ENCODE data around the gene FKBP15.
"Not testable (repeated sequence)": the region's sequence is repeated elsewhere in the genome, so short reads cannot be mapped to it uniquely, and the experiment has no call there.

The FKBP15 gene

GRCh38 chr9:113237026-113237425 is 15.9 kb upstream of the FKBP15 start:
- no peaks in the 10 kb centered on the region for H3K9me3 ChIP-seq (ENCODE audit: control insufficient read depth in 1 of 2, low read length in 2 of 2)
- H3K4me1 ChIP-seq (ENCODE audit: control insufficient read depth in 1 of 2, insufficient read depth in 2 of 2, low read length in 2 of 2) = peaks cover 0 to 14% of the 10 kb centered on the region in 2 donors
- H3K36me3 ChIP-seq (ENCODE audit: control insufficient read depth in 1 of 2, insufficient read depth in 2 of 2, low read length in 2 of 2) = no peaks in the 10 kb centered on the region
- no peak overlapping the region for H3K9ac ChIP-seq (ENCODE audit: low read depth in 1 of 2, low read length in 2 of 2)
- H3K4me3 ChIP-seq (ENCODE audit: low read depth in 1 of 2, low read length in 2 of 2) = no peak overlapping the region
- H3K27me3 ChIP-seq (ENCODE audit: control insufficient read depth in 1 of 2, insufficient read depth in 2 of 2, low read length in 2 of 2) = no peaks in the 10 kb centered on the region
- no peak overlapping the region for H3K27ac ChIP-seq (ENCODE audit: low read depth, low read length)

GRCh38 chr9:113235701-113236255 is 14.7 kb upstream of the FKBP15 start:
- H3K9ac ChIP-seq (ENCODE audit: low read depth in 1 of 2, low read length in 2 of 2); H3K9me3 ChIP-seq (ENCODE audit: control insufficient read depth in 1 of 2, low read length in 2 of 2); H3K27me3 ChIP-seq (ENCODE audit: control insufficient read depth in 1 of 2, insufficient read depth in 2 of 2, low read length in 2 of 2); H3K27ac ChIP-seq (ENCODE audit: low read depth, low read length); H3K36me3 ChIP-seq (ENCODE audit: control insufficient read depth in 1 of 2, insufficient read depth in 2 of 2, low read length in 2 of 2); H3K4me3 ChIP-seq (ENCODE audit: low read depth in 1 of 2, low read length in 2 of 2): not testable (repeated sequence)
- H3K4me1 ChIP-seq (ENCODE audit: control insufficient read depth in 1 of 2, insufficient read depth in 2 of 2, low read length in 2 of 2) = peaks cover 0 to 18% of the 10 kb centered on the region in 2 donors

DNA sequence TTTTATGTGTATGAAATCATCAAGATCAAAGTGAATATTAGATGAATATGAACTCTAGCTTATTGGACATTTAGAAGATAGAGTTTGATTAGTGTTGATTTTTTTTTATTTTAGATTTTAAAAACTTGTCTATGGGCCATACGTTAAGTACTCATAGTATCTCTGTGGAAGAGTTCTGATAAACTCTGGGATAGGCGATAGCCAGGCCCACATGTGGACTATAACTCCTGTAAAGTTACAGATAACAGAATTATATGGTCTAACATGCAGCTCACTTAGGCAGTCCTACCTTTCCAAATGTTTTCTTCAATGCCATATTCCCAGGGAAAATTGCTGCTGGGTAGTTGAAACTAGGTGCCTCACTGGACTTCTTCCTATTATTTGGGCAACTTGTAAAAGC is 10.6 kb upstream of the FKBP15 start:
- no peaks in the 10 kb centered on the region for H3K36me3 ChIP-seq (ENCODE audit: control insufficient read depth in 1 of 2, insufficient read depth in 2 of 2, low read length in 2 of 2)
- no peaks in the 10 kb centered on the region for H3K27me3 ChIP-seq (ENCODE audit: control insufficient read depth in 1 of 2, insufficient read depth in 2 of 2, low read length in 2 of 2)
- no peak overlapping the region for H3K9ac ChIP-seq (ENCODE audit: low read depth in 1 of 2, low read length in 2 of 2)

GRCh38 chr9:113228130-113228665 is 7.1 kb upstream of the FKBP15 start:
- H3K4me3 ChIP-seq (ENCODE audit: low read depth in 1 of 2, low read length in 2 of 2) = no peak overlapping the region
- H3K9ac ChIP-seq (ENCODE audit: low read depth in 1 of 2, low read length in 2 of 2) = no peak overlapping the region
- H3K27ac ChIP-seq (ENCODE audit: low read depth, low read length) = no peak overlapping the region
- H3K4me1 ChIP-seq (ENCODE audit: control insufficient read depth in 1 of 2, insufficient read depth in 2 of 2, low read length in 2 of 2) = peaks cover 14 to 32% of the 10 kb centered on the region in 2 donors
- no peaks in the 10 kb centered on the region for H3K9me3 ChIP-seq (ENCODE audit: control insufficient read depth in 1 of 2, low read length in 2 of 2)
- H3K36me3 ChIP-seq (ENCODE audit: control insufficient read depth in 1 of 2, insufficient read depth in 2 of 2, low read length in 2 of 2) = peaks cover 6 to 10% of the 10 kb centered on the region in 2 donors
- no peaks in the 10 kb centered on the region for H3K27me3 ChIP-seq (ENCODE audit: control insufficient read depth in 1 of 2, insufficient read depth in 2 of 2, low read length in 2 of 2)

More for the DNA sequence above, 10.6 kb upstream of the FKBP15 start:
- Histone ChIP-seq H3K9me3 (ENCODE audit: control insufficient read depth in 1 of 2, low read length in 2 of 2) (no peaks in the 10 kb centered on the region), H3K27ac (ENCODE audit: low read depth, low read length) (no peak overlapping the region), H3K4me1 (ENCODE audit: control insufficient read depth in 1 of 2, insufficient read depth in 2 of 2, low read length in 2 of 2) (peaks cover 8 to 33% of the 10 kb centered on the region in 2 donors), H3K4me3 (ENCODE audit: low read depth in 1 of 2, low read length in 2 of 2) (no peak overlapping the region)

- Histone ChIP-seq H3K4me1 (ENCODE audit: control insufficient read depth in 1 of 2, insufficient read depth in 2 of 2, low read length in 2 of 2) (peaks cover 22 to 35% of the 10 kb centered on the region in 2 donors), H3K36me3 (ENCODE audit: control insufficient read depth in 1 of 2, insufficient read depth in 2 of 2, low read length in 2 of 2) (peaks cover 6 to 10% of the 10 kb centered on the region in 2 donors), H3K27me3 (ENCODE audit: control insufficient read depth in 1 of 2, insufficient read depth in 2 of 2, low read length in 2 of 2) (no peaks in the 10 kb centered on the region), H3K27ac (ENCODE audit: low read depth, low read length) (no peak overlapping the region), H3K9me3 (ENCODE audit: control insufficient read depth in 1 of 2, low read length in 2 of 2) (no peaks in the 10 kb centered on the region), H3K9ac (ENCODE audit: low read depth in 1 of 2, low read length in 2 of 2) (no peak overlapping the region), H3K4me3 (ENCODE audit: low read depth in 1 of 2, low read length in 2 of 2) (no peak overlapping the region)
Measured at GRCh38 chr9:113227436-113227835, 6.4 kb upstream of the FKBP15 start.

DNA sequence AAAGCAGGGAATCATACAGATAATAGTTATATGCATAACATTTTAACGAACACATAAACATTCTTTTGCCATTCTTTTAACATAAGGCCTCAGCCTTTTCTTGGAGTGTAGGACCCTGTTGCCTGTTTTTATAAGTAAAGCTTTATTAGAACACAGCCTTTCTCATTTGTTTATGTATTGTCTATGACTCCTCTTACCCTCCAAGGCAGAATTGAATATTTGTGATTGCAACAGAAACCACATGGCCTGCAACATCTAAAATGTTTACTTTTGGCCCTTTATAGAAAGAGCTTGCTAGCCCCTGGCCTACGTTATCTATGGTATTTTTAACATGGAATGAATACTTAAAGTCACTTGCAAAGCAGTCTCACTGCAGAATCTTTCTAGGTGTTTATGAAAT is 2.9 kb upstream of the FKBP15 start:
- no peak overlapping the region for H3K27ac ChIP-seq (ENCODE audit: low read depth, low read length)
- H3K27me3 ChIP-seq (ENCODE audit: control insufficient read depth in 1 of 2, insufficient read depth in 2 of 2, low read length in 2 of 2) = no peaks in the 10 kb centered on the region
- peaks cover 43 to 50% of the 10 kb centered on the region in 2 donors for H3K4me1 ChIP-seq (ENCODE audit: control insufficient read depth in 1 of 2, insufficient read depth in 2 of 2, low read length in 2 of 2)
- no peak overlapping the region for H3K9ac ChIP-seq (ENCODE audit: low read depth in 1 of 2, low read length in 2 of 2)
- no peak overlapping the region for H3K4me3 ChIP-seq (ENCODE audit: low read depth in 1 of 2, low read length in 2 of 2)
- peaks cover 6 to 10% of the 10 kb centered on the region in 2 donors for H3K36me3 ChIP-seq (ENCODE audit: control insufficient read depth in 1 of 2, insufficient read depth in 2 of 2, low read length in 2 of 2)
- H3K9me3 ChIP-seq (ENCODE audit: control insufficient read depth in 1 of 2, low read length in 2 of 2) = no peaks in the 10 kb centered on the region

GRCh38 chr9:113222482-113222841 is 1.4 kb upstream of the FKBP15 start:
- peaks cover 6 to 10% of the 10 kb centered on the region in 2 donors for H3K36me3 ChIP-seq (ENCODE audit: control insufficient read depth in 1 of 2, insufficient read depth in 2 of 2, low read length in 2 of 2)
- H3K27ac ChIP-seq (ENCODE audit: low read depth, low read length) = peak overlapping the region; percentile 22
- peak overlapping the region; percentile 80 to 83 for H3K9ac ChIP-seq (ENCODE audit: low read depth in 1 of 2, low read length in 2 of 2)
- H3K9me3 ChIP-seq (ENCODE audit: control insufficient read depth in 1 of 2, low read length in 2 of 2) = no peaks in the 10 kb centered on the region
- H3K4me3 ChIP-seq (ENCODE audit: low read depth in 1 of 2, low read length in 2 of 2) = peak overlapping the region; percentile 92 to 98
- peaks cover 41 to 44% of the 10 kb centered on the region in 2 donors for H3K4me1 ChIP-seq (ENCODE audit: control insufficient read depth in 1 of 2, insufficient read depth in 2 of 2, low read length in 2 of 2)
- no peaks in the 10 kb centered on the region for H3K27me3 ChIP-seq (ENCODE audit: control insufficient read depth in 1 of 2, insufficient read depth in 2 of 2, low read length in 2 of 2)

DNA sequence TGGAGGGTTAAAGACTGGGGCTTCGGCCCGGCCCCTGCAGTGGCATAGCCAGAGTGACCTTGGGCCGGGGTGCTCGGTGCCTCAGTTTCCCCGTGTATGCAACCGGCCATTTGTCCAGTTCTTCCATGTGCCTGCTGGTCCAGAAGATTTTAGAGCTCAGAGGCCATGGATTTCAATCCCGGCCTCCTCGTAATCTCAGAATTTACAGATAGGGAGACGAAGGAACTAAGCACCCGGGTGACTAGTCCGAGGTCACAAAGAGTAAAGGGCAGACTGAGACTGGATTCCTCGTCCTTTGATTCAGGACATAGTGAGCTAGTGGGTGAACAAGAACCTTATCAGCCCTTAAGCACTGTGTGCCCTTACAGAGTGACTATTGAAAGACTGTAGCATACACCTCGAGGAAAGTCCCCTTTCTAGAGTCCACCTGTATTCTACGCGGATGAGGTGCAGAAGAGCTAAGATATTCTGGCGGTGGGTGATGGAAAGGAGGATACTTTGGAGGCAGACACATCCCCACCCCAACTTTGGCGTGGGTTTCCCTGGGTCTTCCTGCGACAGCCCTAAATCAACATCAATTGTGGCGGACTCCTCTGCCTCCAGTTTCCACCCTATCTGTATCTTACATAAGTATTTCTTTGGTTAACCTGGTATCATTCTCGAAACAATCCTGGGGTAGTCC is 864 bp upstream of the FKBP15 start:
- no peaks in the 10 kb centered on the region for H3K27me3 ChIP-seq (ENCODE audit: control insufficient read depth in 1 of 2, insufficient read depth in 2 of 2, low read length in 2 of 2)

DNA sequence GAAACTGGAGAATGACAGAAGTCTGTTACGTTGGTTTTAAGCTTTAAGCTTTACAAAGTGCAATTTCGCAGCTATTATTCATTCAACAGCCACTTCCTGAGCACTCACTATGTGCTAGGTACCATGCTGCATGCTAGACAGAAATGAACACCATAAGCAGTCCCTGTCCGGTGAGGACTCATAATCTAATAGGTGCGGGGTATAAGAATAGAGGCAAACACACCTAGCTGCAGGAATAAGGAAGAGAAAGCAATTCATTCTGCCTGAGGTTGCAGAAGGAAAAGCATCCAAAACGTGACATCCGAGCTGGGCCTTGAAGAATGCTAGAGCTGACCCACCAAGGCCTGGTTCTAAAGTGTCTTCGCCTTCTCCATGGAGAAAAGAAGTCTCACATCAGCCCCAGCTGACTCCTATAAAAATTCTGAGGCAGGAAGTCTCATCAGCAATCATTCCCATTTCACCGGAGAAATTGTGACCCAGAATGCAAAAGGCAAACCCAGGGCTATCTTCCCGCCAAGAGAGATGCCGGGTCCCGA is 542 bp downstream of the FKBP15 start:
- Histone ChIP-seq H3K9ac (ENCODE audit: low read depth in 1 of 2, low read length in 2 of 2) (peak overlapping the region; percentile 80 to 95), H3K27me3 (ENCODE audit: control insufficient read depth in 1 of 2, insufficient read depth in 2 of 2, low read length in 2 of 2) (no peaks in the 10 kb centered on the region), H3K36me3 (ENCODE audit: control insufficient read depth in 1 of 2, insufficient read depth in 2 of 2, low read length in 2 of 2) (peaks cover 6 to 7% of the 10 kb centered on the region in 2 donors), H3K4me1 (ENCODE audit: control insufficient read depth in 1 of 2, insufficient read depth in 2 of 2, low read length in 2 of 2) (peaks cover 45 to 46% of the 10 kb centered on the region in 2 donors), H3K27ac (ENCODE audit: low read depth, low read length) (peak overlapping the region; percentile 64), H3K9me3 (ENCODE audit: control insufficient read depth in 1 of 2, low read length in 2 of 2) (no peaks in the 10 kb centered on the region), H3K4me3 (ENCODE audit: low read depth in 1 of 2, low read length in 2 of 2) (peak overlapping the region; percentile 98)

More for the DNA sequence above, 864 bp upstream of the FKBP15 start:
- Histone ChIP-seq H3K4me3 (ENCODE audit: low read depth in 1 of 2, low read length in 2 of 2) (peak overlapping the region; percentile 92 to 98), H3K9ac (ENCODE audit: low read depth in 1 of 2, low read length in 2 of 2) (peak overlapping the region; percentile 80 to 83), H3K36me3 (ENCODE audit: control insufficient read depth in 1 of 2, insufficient read depth in 2 of 2, low read length in 2 of 2) (peaks cover 6 to 10% of the 10 kb centered on the region in 2 donors), H3K4me1 (ENCODE audit: control insufficient read depth in 1 of 2, insufficient read depth in 2 of 2, low read length in 2 of 2) (peaks cover 41 to 42% of the 10 kb centered on the region in 2 donors), H3K27ac (ENCODE audit: low read depth, low read length) (peak overlapping the region; percentile 89), H3K9me3 (ENCODE audit: control insufficient read depth in 1 of 2, low read length in 2 of 2) (no peaks in the 10 kb centered on the region)

DNA sequence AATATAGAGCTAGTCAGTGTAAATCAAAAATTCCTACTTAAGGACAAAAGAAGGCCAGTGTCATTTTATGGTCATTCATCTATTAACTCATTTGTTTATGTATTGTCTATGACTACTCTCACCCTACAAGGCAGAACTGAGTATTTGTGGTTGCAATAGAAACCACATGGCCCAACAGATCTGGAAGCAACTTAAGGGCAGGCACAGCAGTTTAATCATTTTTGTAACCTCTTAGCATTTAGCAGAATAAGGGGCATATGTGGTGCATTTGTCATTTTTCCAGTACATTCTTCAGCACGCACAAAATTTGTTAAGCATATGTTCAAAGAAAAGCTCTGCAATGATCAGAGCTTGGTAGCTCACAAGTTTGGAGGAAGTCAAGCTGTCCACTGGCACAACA is 1.1 kb downstream of the FKBP15 start:
- H3K4me1 ChIP-seq (ENCODE audit: control insufficient read depth in 1 of 2, insufficient read depth in 2 of 2, low read length in 2 of 2) = peaks cover 45 to 46% of the 10 kb centered on the region in 2 donors
- no peak overlapping the region for H3K27ac ChIP-seq (ENCODE audit: low read depth, low read length)
- H3K27me3 ChIP-seq (ENCODE audit: control insufficient read depth in 1 of 2, insufficient read depth in 2 of 2, low read length in 2 of 2) = no peaks in the 10 kb centered on the region
- peak overlapping the region; percentile 98 for H3K4me3 ChIP-seq (ENCODE audit: low read depth in 1 of 2, low read length in 2 of 2)
- H3K9ac ChIP-seq (ENCODE audit: low read depth in 1 of 2, low read length in 2 of 2) = peak overlapping the region; percentile 80 to 95
- H3K9me3 ChIP-seq (ENCODE audit: control insufficient read depth in 1 of 2, low read length in 2 of 2) = no peaks in the 10 kb centered on the region
- H3K36me3 ChIP-seq (ENCODE audit: control insufficient read depth in 1 of 2, insufficient read depth in 2 of 2, low read length in 2 of 2) = peaks cover 4 to 5% of the 10 kb centered on the region in 2 donors
